ENCODE data around the gene AATK. TPM values are rescaled to one million over a fixed set of nuclear protein-coding genes. Genes with fewer than 3 reads are reported as not detected.

Gene AATK
- total RNA-seq, 2 donors from 2014 or later: 1.2 to 2.4 TPM

DNA sequence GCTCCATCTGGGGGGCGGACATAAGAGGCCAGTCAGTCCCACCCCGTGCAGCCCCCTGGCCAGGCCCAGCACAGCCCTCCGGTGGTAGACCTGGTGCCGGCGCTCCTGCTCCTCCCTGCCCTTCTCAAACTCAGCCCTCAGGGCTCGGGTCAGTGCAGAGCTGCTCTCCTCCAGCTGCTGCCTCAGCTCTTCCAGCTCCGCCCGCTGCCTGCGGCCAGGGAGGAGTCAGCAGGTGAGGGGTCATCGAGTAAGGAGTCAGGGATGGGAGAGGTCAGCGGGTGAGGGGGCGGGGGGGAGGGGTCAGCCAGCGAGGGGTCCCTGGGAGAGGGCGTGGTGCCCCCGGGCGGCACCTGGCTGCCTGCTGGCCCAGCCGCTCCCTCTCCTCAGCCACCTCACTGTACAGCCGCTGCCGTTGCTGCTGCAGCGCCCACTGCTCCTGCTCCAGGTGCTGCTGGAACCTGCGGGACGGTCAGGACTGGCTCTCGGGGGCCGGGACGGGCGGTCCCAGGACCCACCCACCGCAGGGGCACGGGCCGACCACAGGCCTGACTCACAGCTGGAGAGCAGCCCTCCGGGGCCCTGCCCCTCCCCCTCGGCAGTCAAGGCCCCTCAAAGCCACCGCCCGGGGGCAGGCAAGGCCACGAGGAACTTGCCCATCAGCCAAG is 26.5 kb upstream of the AATK start:
- H3K4me1 Mint-ChIP-seq: no peaks in the 10 kb centered on the region
- H3K27me3 Mint-ChIP-seq: no peaks in the 10 kb centered on the region
- no peak for ATAC-seq (replicated peaks)
- H3K36me3 Mint-ChIP-seq (ENCODE audit: low read depth): no peaks in the 10 kb centered on the region
- no peak overlapping the region for H3K4me3 Mint-ChIP-seq
- H3K9me3 Mint-ChIP-seq: no peaks in the 10 kb centered on the region
- no peak overlapping the region for H3K27ac Mint-ChIP-seq

DNA sequence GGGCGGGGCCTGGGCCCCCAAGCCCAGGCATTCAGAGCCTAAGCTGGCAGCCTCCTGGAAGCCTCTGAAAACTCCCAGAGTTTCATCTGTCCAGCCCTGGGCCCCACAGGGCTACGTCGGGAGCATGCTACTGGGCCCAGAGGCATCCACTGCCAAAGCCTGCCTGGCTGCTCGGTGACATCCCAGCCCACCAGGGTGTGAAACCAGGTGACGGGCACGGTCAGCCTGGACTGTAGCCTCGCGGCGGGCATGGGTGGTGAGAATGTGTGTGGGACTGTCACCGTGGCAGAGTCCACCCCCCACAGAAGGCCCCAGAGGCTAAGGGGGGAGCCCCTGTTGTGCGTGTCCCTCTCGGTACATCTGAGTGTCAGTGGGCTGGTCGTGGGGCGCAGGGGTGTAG is 25.6 kb upstream of the AATK start:
- ATAC-seq (replicated peaks): no peak
- no peaks in the 10 kb centered on the region for H3K36me3 Mint-ChIP-seq (ENCODE audit: low read depth)
- no peaks in the 10 kb centered on the region for H3K4me1 Mint-ChIP-seq
- H3K4me3 Mint-ChIP-seq: no peak overlapping the region
- no peaks in the 10 kb centered on the region for H3K27me3 Mint-ChIP-seq
- no peak overlapping the region for H3K27ac Mint-ChIP-seq
- no peaks in the 10 kb centered on the region for H3K9me3 Mint-ChIP-seq

- Mint-ChIP-seq H3K9me3 (no peaks in the 10 kb centered on the region), H3K4me1 (no peaks in the 10 kb centered on the region), H3K27me3 (no peaks in the 10 kb centered on the region), H3K27ac (no peak overlapping the region), H3K4me3 (no peak overlapping the region), H3K36me3 (ENCODE audit: low read depth) (no peaks in the 10 kb centered on the region)
- no peak for ATAC-seq (replicated peaks)
Measured at GRCh38 chr17:81191116-81191515, 25.1 kb upstream of the AATK start.

DNA sequence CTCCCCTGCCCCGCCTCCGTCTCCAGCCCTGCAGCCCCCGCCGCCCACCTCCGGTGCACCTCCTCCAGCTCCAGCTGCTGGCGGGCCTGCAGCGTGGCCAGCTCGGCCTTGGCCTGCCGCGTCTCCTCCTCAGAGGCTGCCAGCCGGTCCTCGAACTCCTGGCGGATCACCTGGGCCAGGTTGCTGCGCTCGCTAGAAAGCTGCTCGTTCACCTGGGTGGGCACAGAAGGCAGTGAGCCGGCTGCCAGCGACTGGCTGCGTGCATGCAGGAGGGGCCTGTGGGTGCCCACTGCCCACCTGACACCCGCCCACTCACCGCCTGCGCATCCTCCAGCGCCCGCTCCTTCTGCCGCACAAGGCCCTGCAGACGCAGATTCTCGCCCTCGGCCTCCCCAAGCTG is 24.6 kb upstream of the AATK start:
- Mint-ChIP-seq H3K27me3 (no peaks in the 10 kb centered on the region), H3K9me3 (no peaks in the 10 kb centered on the region), H3K4me3 (no peak overlapping the region), H3K36me3 (ENCODE audit: low read depth) (no peaks in the 10 kb centered on the region), H3K4me1 (no peaks in the 10 kb centered on the region), H3K27ac (no peak overlapping the region)
- ATAC-seq (replicated peaks): no peak

DNA sequence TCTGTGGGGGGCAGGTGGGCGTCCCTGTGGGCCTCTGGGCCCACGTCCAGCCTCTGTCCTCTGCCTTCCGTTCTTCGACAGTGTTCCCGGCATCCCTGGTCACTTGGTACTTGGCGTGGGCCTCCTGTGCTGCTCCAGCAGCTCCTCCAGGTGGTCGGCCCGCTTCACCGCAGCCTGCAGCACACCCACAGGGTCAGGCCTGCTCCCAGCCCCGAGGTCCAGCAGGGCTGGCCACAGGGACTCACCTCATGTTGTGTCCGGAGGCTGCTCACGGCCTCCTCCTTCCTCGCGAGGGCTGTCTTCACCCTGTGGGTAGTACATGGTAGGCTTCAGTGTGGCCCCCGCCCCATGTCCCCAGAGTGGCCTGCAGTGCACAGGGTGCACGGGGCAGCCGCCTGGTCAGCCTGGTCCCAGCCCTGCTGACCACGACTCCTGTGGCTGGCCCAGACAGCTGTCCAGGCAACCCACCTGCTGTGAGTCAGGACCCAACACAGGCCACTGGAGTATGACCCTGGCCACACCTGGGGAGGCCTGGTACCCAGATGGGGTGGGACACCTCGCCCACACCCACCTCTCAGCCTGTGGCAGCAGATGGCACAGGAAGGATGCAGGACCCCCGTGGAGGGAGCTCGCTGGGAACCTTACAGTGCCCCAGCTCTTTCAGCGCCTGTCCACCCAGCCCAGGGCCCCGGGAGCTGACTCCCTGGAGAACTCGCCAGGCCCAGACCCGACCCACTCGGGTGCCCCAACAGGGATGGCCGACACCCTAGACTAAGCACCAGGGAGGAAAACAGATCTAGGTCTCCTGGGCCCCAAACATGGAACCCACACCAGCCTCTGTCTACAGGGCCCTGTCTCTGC is 23.9 kb upstream of the AATK start:
- H3K36me3 Mint-ChIP-seq (ENCODE audit: low read depth): no peaks in the 10 kb centered on the region
- ATAC-seq (replicated peaks): peak; percentile 14
- no peaks in the 10 kb centered on the region for H3K27me3 Mint-ChIP-seq
- H3K27ac Mint-ChIP-seq: no peak overlapping the region
- no peaks in the 10 kb centered on the region for H3K9me3 Mint-ChIP-seq
- no peaks in the 10 kb centered on the region for H3K4me1 Mint-ChIP-seq
- H3K4me3 Mint-ChIP-seq: no peak overlapping the region

- Mint-ChIP-seq H3K27ac (no peak overlapping the region), H3K36me3 (ENCODE audit: low read depth) (no peaks in the 10 kb centered on the region), H3K4me3 (no peak overlapping the region), H3K27me3 (peaks cover 3% of the 10 kb centered on the region), H3K4me1 (no peaks in the 10 kb centered on the region), H3K9me3 (no peaks in the 10 kb centered on the region)
- ATAC-seq (replicated peaks): no peak
Measured at GRCh38 chr17:81189016-81189415, 23.0 kb upstream of the AATK start.

GRCh38 chr17:81188491-81188840 is 22.4 kb upstream of the AATK start:
- Mint-ChIP-seq H3K36me3 (ENCODE audit: low read depth) (no peaks in the 10 kb centered on the region), H3K27me3 (peaks cover 3% of the 10 kb centered on the region), H3K9me3 (no peaks in the 10 kb centered on the region), H3K4me3 (no peak overlapping the region), H3K4me1 (no peaks in the 10 kb centered on the region), H3K27ac (no peak overlapping the region)
- no peak for ATAC-seq (replicated peaks)

- H3K27ac Mint-ChIP-seq: no peak overlapping the region
- no peak for ATAC-seq (replicated peaks)
- H3K27me3 Mint-ChIP-seq: peaks cover 3% of the 10 kb centered on the region
Measured at GRCh38 chr17:81187586-81188490, 21.8 kb upstream of the AATK start.

DNA sequence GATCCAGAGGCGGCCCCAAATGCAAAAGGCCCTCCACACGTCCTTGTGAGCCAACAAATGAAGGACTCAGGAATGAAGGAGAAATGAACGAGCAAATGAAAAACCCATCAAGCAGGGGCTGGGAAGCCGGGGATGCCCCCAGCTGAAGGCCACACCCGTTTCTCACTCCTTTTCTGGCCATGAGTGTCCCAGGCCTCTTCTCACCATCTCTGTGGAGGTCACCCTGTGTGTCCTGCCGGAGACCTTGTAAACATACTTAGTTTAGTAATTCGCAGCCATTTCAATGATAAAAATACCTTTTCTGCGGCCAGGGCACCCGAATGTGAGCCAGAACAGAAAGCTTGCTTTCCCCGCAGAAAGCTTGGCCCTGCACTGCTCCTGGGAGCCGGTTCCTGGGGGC is 21.1 kb upstream of the AATK start:
- Mint-ChIP-seq H3K36me3 (ENCODE audit: low read depth) (no peaks in the 10 kb centered on the region), H3K9me3 (no peaks in the 10 kb centered on the region), H3K4me1 (no peaks in the 10 kb centered on the region), H3K27ac (no peak overlapping the region), H3K27me3 (peaks cover 3% of the 10 kb centered on the region), H3K4me3 (no peak overlapping the region)
- ATAC-seq (replicated peaks): no peak

More at GRCh38 chr17:81187586-81188490, 21.8 kb upstream of the AATK start:
- Mint-ChIP-seq H3K9me3 (no peaks in the 10 kb centered on the region), H3K4me1 (no peaks in the 10 kb centered on the region), H3K36me3 (ENCODE audit: low read depth) (no peaks in the 10 kb centered on the region), H3K4me3 (no peak overlapping the region)

GRCh38 chr17:81186203-81186602 is 20.2 kb upstream of the AATK start:
- Mint-ChIP-seq H3K27me3 (peaks cover 3% of the 10 kb centered on the region), H3K36me3 (ENCODE audit: low read depth) (no peaks in the 10 kb centered on the region)

GRCh38 chr17:81184555-81184954 is 18.5 kb upstream of the AATK start:
- no peaks in the 10 kb centered on the region for H3K9me3 Mint-ChIP-seq
- peaks cover 3% of the 10 kb centered on the region for H3K27me3 Mint-ChIP-seq
- no peak overlapping the region for H3K4me3 Mint-ChIP-seq
- no peak overlapping the region for H3K27ac Mint-ChIP-seq
- ATAC-seq (replicated peaks): no peak
- H3K4me1 Mint-ChIP-seq: no peaks in the 10 kb centered on the region
- H3K36me3 Mint-ChIP-seq (ENCODE audit: low read depth): no peaks in the 10 kb centered on the region

More at GRCh38 chr17:81186203-81186602, 20.2 kb upstream of the AATK start:
- no peak for ATAC-seq (replicated peaks)
- Mint-ChIP-seq H3K4me3 (no peak overlapping the region), H3K27ac (no peak overlapping the region), H3K4me1 (no peaks in the 10 kb centered on the region), H3K9me3 (no peaks in the 10 kb centered on the region)

- no peaks in the 10 kb centered on the region for H3K4me1 Mint-ChIP-seq
- peaks cover 3% of the 10 kb centered on the region for H3K27me3 Mint-ChIP-seq
- no peak overlapping the region for H3K27ac Mint-ChIP-seq
- no peaks in the 10 kb centered on the region for H3K9me3 Mint-ChIP-seq
- H3K4me3 Mint-ChIP-seq: no peak overlapping the region
- no peak for ATAC-seq (replicated peaks)
- H3K36me3 Mint-ChIP-seq (ENCODE audit: low read depth): no peaks in the 10 kb centered on the region
Measured at GRCh38 chr17:81183807-81184206, 17.8 kb upstream of the AATK start.

GRCh38 chr17:81183316-81183715 is 17.3 kb upstream of the AATK start:
- Mint-ChIP-seq H3K4me1 (no peaks in the 10 kb centered on the region), H3K27me3 (peaks cover 3% of the 10 kb centered on the region), H3K4me3 (no peak overlapping the region), H3K9me3 (no peaks in the 10 kb centered on the region), H3K36me3 (ENCODE audit: low read depth) (no peaks in the 10 kb centered on the region), H3K27ac (no peak overlapping the region)
- no peak for ATAC-seq (replicated peaks)

DNA sequence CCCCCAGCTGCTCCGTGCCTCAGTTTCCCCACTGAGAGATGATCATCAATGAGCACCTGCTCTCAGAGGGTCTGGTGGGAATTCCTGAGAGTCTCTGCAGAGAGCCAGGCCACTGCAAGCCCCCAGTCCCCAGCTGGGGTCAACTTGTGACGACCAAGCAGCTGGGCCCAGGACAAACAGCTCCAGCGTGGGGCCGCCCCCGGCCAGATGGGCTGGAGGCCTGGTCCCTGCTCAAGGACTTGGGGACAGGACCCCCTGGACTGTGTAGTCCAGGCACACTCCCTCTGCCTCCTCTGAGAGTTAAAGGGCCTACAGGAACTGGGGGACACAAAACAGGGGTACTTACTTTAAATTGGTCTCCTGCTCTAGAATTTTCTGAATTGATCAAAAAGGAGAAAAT is 16.6 kb upstream of the AATK start:
- Mint-ChIP-seq H3K4me3 (no peak overlapping the region), H3K4me1 (no peaks in the 10 kb centered on the region), H3K36me3 (ENCODE audit: low read depth) (no peaks in the 10 kb centered on the region), H3K9me3 (no peaks in the 10 kb centered on the region), H3K27me3 (peaks cover 3% of the 10 kb centered on the region), H3K27ac (no peak overlapping the region)
- ATAC-seq (replicated peaks): no peak

Measured in activated T-helper 17 cell treated with anti-CD3 and anti-CD28 coated beads, Interleukin-2, amount 50 U/mL, for 72 hours (primary cell).